Mononuclear cell (primary cell): ENCODE results near the gene OR10K1. TPM values are rescaled to one million over a fixed set of nuclear protein-coding genes. Genes with fewer than 3 reads are reported as not detected.

Experiments
- H3K27me3 ChIP-seq: 2 replicates; pipeline ENCODE4 v1.6.0; 2011; ENCODE audit warnings: low read length, control low read depth; ENCODE audit not compliant: insufficient read depth
- H3K4me1 ChIP-seq: 2 replicates; pipeline ENCODE4 v1.5.1; 2011; ENCODE audit warnings: mild to moderate bottlenecking, low read length, control low read depth; ENCODE audit not compliant: insufficient read depth
- H3K4me3 ChIP-seq: 2 replicates; pipeline ENCODE4 v1.5.1; 2011; ENCODE audit warnings: mild to moderate bottlenecking, low read length, moderate library complexity
- H3K9me3 ChIP-seq: 2 replicates; pipeline ENCODE4 v1.5.1; 2011; ENCODE audit warnings: low read depth, mild to moderate bottlenecking, control low read depth, low read length
- total RNA-seq: library from RNA; depleted of rRNA; stranded (reverse); fragments of >200 nt; gene quantifications from one replicate; pipeline ENCODE4 v1.2.3, GENCODE V29; 2012

Gene OR10K1
- total RNA-seq, 1 donor = not detected

- no peaks in the 10 kb centered on the region for H3K4me1 ChIP-seq
Observed at GRCh38 chr1:158494796-158495195, 33.2 kb downstream of the OR10K1 start.

GRCh38 chr1:158496374-158496773 is 34.7 kb downstream of the OR10K1 start:
- Histone ChIP-seq H3K27me3 (peaks cover 16% of the 10 kb centered on the region), H3K4me3 (no peak overlapping the region), H3K9me3 (no peaks in the 10 kb centered on the region), H3K4me1 (no peaks in the 10 kb centered on the region)

More at GRCh38 chr1:158494796-158495195, 33.2 kb downstream of the OR10K1 start:
- Histone ChIP-seq H3K27me3 (peaks cover 15% of the 10 kb centered on the region), H3K9me3 (no peaks in the 10 kb centered on the region), H3K4me3 (no peak overlapping the region)

- Histone ChIP-seq H3K27me3 (peaks cover 7% of the 10 kb centered on the region), H3K9me3 (no peaks in the 10 kb centered on the region), H3K4me1 (no peaks in the 10 kb centered on the region), H3K4me3 (no peak overlapping the region)
Observed at GRCh38 chr1:158506369-158506987, 44.8 kb downstream of the OR10K1 start.

GRCh38 chr1:158507511-158507910 is 45.9 kb downstream of the OR10K1 start:
- Histone ChIP-seq H3K27me3 (peaks cover 7% of the 10 kb centered on the region), H3K9me3 (no peaks in the 10 kb centered on the region), H3K4me1 (no peaks in the 10 kb centered on the region), H3K4me3 (no peak overlapping the region)

- no peak overlapping the region for H3K4me3 ChIP-seq
- H3K4me1 ChIP-seq = no peaks in the 10 kb centered on the region
- H3K27me3 ChIP-seq = peaks cover 3% of the 10 kb centered on the region
- no peaks in the 10 kb centered on the region for H3K9me3 ChIP-seq
Observed at GRCh38 chr1:158509471-158510156, 48.0 kb downstream of the OR10K1 start.

GRCh38 chr1:158516966-158517365 is 55.3 kb downstream of the OR10K1 start:
- no peak overlapping the region for H3K4me3 ChIP-seq
- H3K9me3 ChIP-seq = no peaks in the 10 kb centered on the region
- no peaks in the 10 kb centered on the region for H3K4me1 ChIP-seq
- H3K27me3 ChIP-seq = peaks cover 9% of the 10 kb centered on the region

Other genes starting within 250 kb of the OR10K1 start
- 0.21 TPM for gene CD1A, start 207.4 kb upstream of the OR10K1 start, total RNA-seq
- 12.8 TPM for gene CD1C, start 171.9 kb upstream of the OR10K1 start, total RNA-seq
- 0.52 TPM for gene CD1B, start 130.3 kb upstream of the OR10K1 start, total RNA-seq
- gene CD1E, start 107.9 kb upstream of the OR10K1 start, total RNA-seq = 0.52 TPM
- gene OR10T2, start 62.4 kb upstream of the OR10K1 start, total RNA-seq = not detected
- gene OR10K2, start 35.6 kb upstream of the OR10K1 start, total RNA-seq = not detected
- not detected for gene OR10R2, start 10.4 kb downstream of the OR10K1 start, total RNA-seq
- gene OR6Y1, start 92.6 kb downstream of the OR10K1 start, total RNA-seq = not detected
- not detected for gene OR6P1, start 108.7 kb downstream of the OR10K1 start, total RNA-seq
- gene OR10X1, start 118.1 kb downstream of the OR10K1 start, total RNA-seq = not detected
- 0.31 TPM for gene OR10Z1, start 143.4 kb downstream of the OR10K1 start, total RNA-seq
- gene SPTA1, start 224.9 kb downstream of the OR10K1 start, total RNA-seq = not detected
- gene OR6K2, start 238.8 kb downstream of the OR10K1 start, total RNA-seq = not detected